SW480 (cell line): ENCODE results near the gene PLEKHA7.

ENCODE experiments used
- DNase-seq: peaks from one replicate; pipeline ENCODE4 v3.0.0-alpha.2; 2016; ENCODE audit warnings: low spot score

Gene PLEKHA7

GRCh38 chr11:16834384-16834783 is 179.8 kb downstream of the PLEKHA7 start:
- DNase-seq, result no peak

- no peak for DNase-seq
These were observed 181.2 kb downstream of the PLEKHA7 start for GRCh38 chr11:16833026-16833425.

GRCh38 chr11:16832193-16832539 is 182.0 kb downstream of the PLEKHA7 start:
- no peak for DNase-seq

GRCh38 chr11:16831316-16832192 is 182.7 kb downstream of the PLEKHA7 start:
- DNase-seq, result no peak

- no peak for DNase-seq
These were observed 187.1 kb downstream of the PLEKHA7 start for GRCh38 chr11:16827139-16827538.

GRCh38 chr11:16825968-16826367 is 188.2 kb downstream of the PLEKHA7 start:
- no peak for DNase-seq

- no peak for DNase-seq
These were observed 189.1 kb downstream of the PLEKHA7 start for GRCh38 chr11:16825101-16825500.

GRCh38 chr11:16820324-16821092 is 193.7 kb downstream of the PLEKHA7 start:
- DNase-seq, result peak; percentile 83

GRCh38 chr11:16818284-16818683 is 195.9 kb downstream of the PLEKHA7 start:
- DNase-seq, result no peak

GRCh38 chr11:16817351-16817750 is 196.9 kb downstream of the PLEKHA7 start:
- DNase-seq, result no peak

- DNase-seq, result no peak
These were observed 197.6 kb downstream of the PLEKHA7 start for GRCh38 chr11:16816358-16817270.

GRCh38 chr11:16815047-16815767 is 199.0 kb downstream of the PLEKHA7 start:
- no peak for DNase-seq

- no peak for DNase-seq
These were observed 199.7 kb downstream of the PLEKHA7 start for GRCh38 chr11:16814410-16815046.

GRCh38 chr11:16813126-16813525 is 201.1 kb downstream of the PLEKHA7 start:
- no peak for DNase-seq

- DNase-seq, result no peak
These were observed 201.9 kb downstream of the PLEKHA7 start for GRCh38 chr11:16812274-16812673.

GRCh38 chr11:16811136-16812020 is 202.8 kb downstream of the PLEKHA7 start:
- no peak for DNase-seq

- no peak for DNase-seq
These were observed 204.1 kb downstream of the PLEKHA7 start for GRCh38 chr11:16809886-16810668.

GRCh38 chr11:16807306-16807705 is 206.9 kb downstream of the PLEKHA7 start:
- no peak for DNase-seq

- no peak for DNase-seq
These were observed 207.4 kb downstream of the PLEKHA7 start for GRCh38 chr11:16806791-16807190.
